ENCODE measurements around the gene TMEM156. TPM values are rescaled to one million over a fixed set of nuclear protein-coding genes. Genes with fewer than 3 reads are reported as not detected.
A peak's percentile ranks its signal among the peaks of the same experiment; 100 is the strongest.
"Not testable (repeated sequence)": the region's sequence is repeated elsewhere in the genome, so short reads cannot be mapped to it uniquely, and the experiment has no call there.

Gene TMEM156
- total and polyA plus RNA-seq, 2 of the 4 experiments (the other 2 are of a cell fraction): 0.53 to 0.54 TPM

DNA sequence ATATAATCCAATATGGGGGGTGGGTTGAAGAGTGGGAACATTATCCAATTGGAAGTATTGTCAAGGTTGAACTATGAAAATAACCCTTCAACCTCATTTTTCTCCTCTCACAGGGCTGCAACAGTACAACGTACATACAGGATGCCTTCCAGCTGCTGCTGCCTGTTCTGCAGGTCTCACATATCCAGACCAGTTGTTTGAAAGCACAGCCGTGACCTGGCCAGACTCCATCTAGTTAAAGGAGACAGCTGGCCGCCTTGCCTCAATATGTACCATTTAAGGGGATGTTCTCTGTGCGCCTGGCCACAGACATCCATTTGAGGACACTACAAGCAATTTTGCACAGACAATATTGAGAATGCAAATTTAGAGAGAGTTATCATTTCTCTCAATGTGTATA, 88.9 kb downstream of the TMEM156 start:
- dilution Hi-C loops (cut with HindIII; ENCODE audit: low sequenced_read_pairs, unreplicated experiment): no loop called here
- TF ChIP-seq MAZ (IDR thresholded peaks at IDR 0.05; ENCODE audit: borderline replicate concordance, low read depth, low read length) (no peak), NFE2L2 (IDR thresholded peaks at IDR 0.05; ENCODE audit: low read depth, low read length) (no peak), SMC3 (IDR thresholded peaks at IDR 0.05; ENCODE audit: low read depth, low read length) (no peak), CHD1 (IDR thresholded peaks at IDR 0.05; ENCODE audit: low read depth, low read length) (no peak)
- TF ChIP-seq, protein P1, sequence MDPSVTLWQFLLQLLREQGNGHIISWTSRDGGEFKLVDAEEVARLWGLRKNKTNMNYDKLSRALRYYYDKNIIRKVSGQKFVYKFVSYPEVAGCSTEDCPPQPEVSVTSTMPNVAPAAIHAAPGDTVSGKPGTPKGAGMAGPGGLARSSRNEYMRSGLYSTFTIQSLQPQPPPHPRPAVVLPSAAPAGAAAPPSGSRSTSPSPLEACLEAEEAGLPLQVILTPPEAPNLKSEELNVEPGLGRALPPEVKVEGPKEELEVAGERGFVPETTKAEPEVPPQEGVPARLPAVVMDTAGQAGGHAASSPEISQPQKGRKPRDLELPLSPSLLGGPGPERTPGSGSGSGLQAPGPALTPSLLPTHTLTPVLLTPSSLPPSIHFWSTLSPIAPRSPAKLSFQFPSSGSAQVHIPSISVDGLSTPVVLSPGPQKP (IDR thresholded peaks at IDR 0.05; ENCODE audit: borderline replicate concordance, low read depth, low read length): no peak
- peak; percentile 85 for DNase-seq
- H2AFZ ChIP-seq (replicated peaks; ENCODE audit: low read length, poor library complexity): no peak overlapping the region
- no peak overlapping the region for H4K91ac ChIP-seq (ENCODE audit: insufficient read depth, low read depth, low read length)
- no peaks in the 10 kb centered on the region for H3K9me3 ChIP-seq (ENCODE audit: control insufficient read depth, insufficient read depth, low read length)
- no peaks in the 10 kb centered on the region for H3K27me3 ChIP-seq (ENCODE audit: control insufficient read depth, insufficient read depth, low read length)
- H3K14ac ChIP-seq (replicated peaks; ENCODE audit: low read depth, low read length): no peak overlapping the region
- peak overlapping the region; percentile 6; the same call in 1 of the 2 replicates for H3K4ac ChIP-seq (ENCODE audit: low read depth, low read length)
- H3K18ac ChIP-seq (ENCODE audit: low read depth, low read length): no peak overlapping the region
- no CpG with 5 or more reads among the region's 4 CpGs for WGBS, 2 experiments (ENCODE audit: extremely low coverage in 2 of 2, insufficient read length in 1 of 2)
- H3K9me1 ChIP-seq (ENCODE audit: insufficient read depth, low read length): peaks cover 6% of the 10 kb centered on the region
- in situ Hi-C loops (cut with MboI; ENCODE audit: low sequenced_read_pairs): no loop called here
- H3K4me1 ChIP-seq (ENCODE audit: control insufficient read depth, insufficient read depth, low read length): peaks cover 29% of the 10 kb centered on the region
- H4K8ac ChIP-seq (ENCODE audit: low read depth in 2 of 2, low read length in 2 of 2): peak overlapping the region in 1 of 2 experiments; percentile 13; a peak in 1 of 4 replicates
- peak overlapping the region; percentile 60; the same call in 1 of the 2 replicates for H3K56ac ChIP-seq (ENCODE audit: extremely low read depth, insufficient read depth, low read length)
- peak overlapping the region; percentile 76; the same call in 1 of the 2 replicates for H2BK120ac ChIP-seq (ENCODE audit: low read depth, low read length)
- CTCF ChIA-PET: interaction anchor here (0.6 to 0.8 kb wide), 2 partner anchors 61 to 67 kb away, joined by 3 to 7 read pairs; no protein-coding TSS in a partner anchor
- no peak overlapping the region for H2BK15ac ChIP-seq (ENCODE audit: low read depth, low read length)
- H2BK20ac ChIP-seq (ENCODE audit: low read depth, low read length): no peak overlapping the region
- peaks cover 15 to 45% of the 10 kb centered on the region in 2 experiments; a peak in 3 of 4 replicates for H3K79me1 ChIP-seq (ENCODE audit: low read depth in 1 of 2, low read length in 2 of 2)
- peak overlapping the region; percentile 90; the same call in 1 of the 2 replicates for H3K27ac ChIP-seq (ENCODE audit: insufficient read depth, low read length)
- intact Hi-C loops (cut with micrococcal nuclease): no loop called here
- BruUV-seq (replicated peaks): no TSS peak
- H3K4me3 ChIP-seq (ENCODE audit: insufficient read depth, low read depth, low read length): no peak overlapping the region
- no peak overlapping the region for H2AK9ac ChIP-seq (replicated peaks; ENCODE audit: low read depth, low read length, poor library complexity)
- H3K4me2 ChIP-seq (ENCODE audit: low read depth, low read length): no peak overlapping the region
- H2AK5ac ChIP-seq (ENCODE audit: low read depth, low read length): no peak overlapping the region
- no peak overlapping the region for H3K23ac ChIP-seq (ENCODE audit: low read depth, low read length)
- peak; percentile 77 for ATAC-seq (ENCODE audit: low read depth)
- no peaks in the 10 kb centered on the region for H4K20me1 ChIP-seq (ENCODE audit: insufficient read depth, low read length)
- H4K5ac ChIP-seq (ENCODE audit: low read depth, low read length): no peak overlapping the region
- peak overlapping the region; percentile 91 for H2BK5ac ChIP-seq (ENCODE audit: low read depth, low read length, poor library complexity, severe bottlenecking)
- POLR2A ChIA-PET (ENCODE audit: unreplicated experiment): interaction anchor here (0.6 to 0.7 kb wide), 2 partner anchors 30 to 71 kb away, joined by 3 to 4 read pairs; no protein-coding TSS in a partner anchor
- no peak overlapping the region for H3K9ac ChIP-seq (ENCODE audit: low read depth, low read length)
- H3K36me3 ChIP-seq (ENCODE audit: control insufficient read depth, insufficient read depth, low read length): peaks cover 41% of the 10 kb centered on the region

DNA sequence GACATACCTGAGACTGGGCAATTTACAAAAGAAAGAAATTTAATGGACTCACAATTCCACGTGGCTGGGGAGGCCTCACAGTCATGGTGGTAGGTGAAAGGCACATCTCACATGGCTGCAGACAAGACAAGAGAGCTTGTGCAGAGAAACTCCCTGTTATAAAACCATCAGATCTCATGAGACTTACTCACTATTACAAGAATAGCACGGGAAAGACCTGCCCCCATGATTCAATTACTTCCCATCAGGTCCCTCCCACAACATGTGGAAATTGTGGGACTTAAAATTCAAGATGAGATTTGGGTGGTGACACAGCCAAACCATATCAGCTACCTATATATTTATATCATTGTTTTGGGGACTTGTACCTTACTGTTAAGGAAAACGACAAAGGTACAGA, 90.3 kb downstream of the TMEM156 start:
- Histone ChIP-seq H4K91ac (ENCODE audit: insufficient read depth, low read depth, low read length) (peak overlapping the region; percentile 75; the same call in 1 of the 2 replicates), H3K36me3 (ENCODE audit: control insufficient read depth, insufficient read depth, low read length) (peaks cover 53% of the 10 kb centered on the region), H3K23ac (ENCODE audit: low read depth, low read length) (peak overlapping the region; percentile 16; the same call in 1 of the 2 replicates), H3K18ac (ENCODE audit: low read depth, low read length) (peak overlapping the region; percentile 98), H3K4me1 (ENCODE audit: control insufficient read depth, insufficient read depth, low read length) (peaks cover 23% of the 10 kb centered on the region), H3K14ac (replicated peaks; ENCODE audit: low read depth, low read length) (peak overlapping the region; percentile 91), H2BK5ac (ENCODE audit: low read depth, low read length, poor library complexity, severe bottlenecking) (peak overlapping the region; percentile 91), H4K8ac (ENCODE audit: low read depth in 2 of 2, low read length in 2 of 2) (peak overlapping the region; percentile 65 to 73), H2BK15ac (ENCODE audit: low read depth, low read length) (0 out of 3 replicates have a peak overlapping the region, but pooled peaks have one; percentile 90), H3K27ac (ENCODE audit: insufficient read depth, low read length) (peak overlapping the region; percentile 90; the same call in 1 of the 2 replicates), H2BK120ac (ENCODE audit: low read depth, low read length) (peak overlapping the region; percentile 76; the same call in 1 of the 2 replicates), H2BK20ac (ENCODE audit: low read depth, low read length) (peak overlapping the region; percentile 88; the same call in 1 of the 2 replicates), H4K5ac (ENCODE audit: low read depth, low read length) (peak overlapping the region; percentile 78), H3K4ac (ENCODE audit: low read depth, low read length) (peak overlapping the region; percentile 81), H3K79me1 (ENCODE audit: low read depth in 1 of 2, low read length in 2 of 2) (peaks cover 19 to 52% of the 10 kb centered on the region in 2 experiments; a peak in 3 of 4 replicates), H2AK5ac (ENCODE audit: low read depth, low read length) (peak overlapping the region; percentile 93)
- DNase-seq: peak; percentile 61
- H3K9ac ChIP-seq (ENCODE audit: low read depth, low read length); BruUV-seq (replicated peaks); dilution Hi-C loops (cut with HindIII; ENCODE audit: low sequenced_read_pairs, unreplicated experiment); POLR2A ChIA-PET (ENCODE audit: unreplicated experiment); H2AFZ ChIP-seq (replicated peaks; ENCODE audit: low read length, poor library complexity); H3K9me1 ChIP-seq (ENCODE audit: insufficient read depth, low read length); H3K56ac ChIP-seq (ENCODE audit: extremely low read depth, insufficient read depth, low read length); H2AK9ac ChIP-seq (replicated peaks; ENCODE audit: low read depth, low read length, poor library complexity); H3K4me2 ChIP-seq (ENCODE audit: low read depth, low read length); H3K9me3 ChIP-seq (ENCODE audit: control insufficient read depth, insufficient read depth, low read length); ATAC-seq (ENCODE audit: low read depth); in situ Hi-C loops (cut with MboI; ENCODE audit: low sequenced_read_pairs); CTCF ChIA-PET; H3K27me3 ChIP-seq (ENCODE audit: control insufficient read depth, insufficient read depth, low read length); intact Hi-C loops (cut with micrococcal nuclease); H3K4me3 ChIP-seq (ENCODE audit: insufficient read depth, low read depth, low read length); H4K20me1 ChIP-seq (ENCODE audit: insufficient read depth, low read length): not testable (repeated sequence)
- no CpG with 5 or more reads among the region's 3 CpGs for WGBS, 2 experiments (ENCODE audit: extremely low coverage in 2 of 2, insufficient read length in 1 of 2)

All from IMR-90 (cell line).